ENCODE measurements around the gene SSH2. TPM values are rescaled to one million over a fixed set of nuclear protein-coding genes. Genes with fewer than 3 reads are reported as not detected.

SSH2 gene
- total and polyA plus RNA-seq, 2 donors from 2014 or later, result 19.7 to 62.5 TPM

GRCh38 chr17:29659155-29659554, 270.9 kb downstream of the SSH2 start:
- intact Hi-C loops (cut with DNase I), result no loop called here
- no peak for FAIRE-seq
- Histone ChIP-seq H3K27ac (ENCODE audit: low read depth in 2 of 2, low read length in 2 of 2) (no peak overlapping the region), H3K27me3 (ENCODE audit: control insufficient read depth, insufficient read depth, low read length) (no peaks in the 10 kb centered on the region), H3K4me3 (ENCODE audit: low read length in 3 of 3) (no peak overlapping the region), H3K36me3 (ENCODE audit: control insufficient read depth in 2 of 3, insufficient read depth in 3 of 3, low read length in 3 of 3) (peaks cover 0 to 10% (median 3%) of the 10 kb centered on the region in 3 donors), H3K9ac (ENCODE audit: low read length in 3 of 3) (no peak overlapping the region), H3K4me1 (ENCODE audit: control insufficient read depth in 2 of 3, insufficient read depth in 2 of 3, low read depth in 1 of 3, low read length in 3 of 3) (no peaks in the 10 kb centered on the region), H3K9me3 (ENCODE audit: control insufficient read depth in 2 of 3, insufficient read depth in 1 of 3, low read length in 3 of 3) (no peaks in the 10 kb centered on the region)
- DNase-seq, result no peak
- no peak for TF ChIP-seq CTCF (IDR thresholded peaks at IDR 0.05; ENCODE audit: borderline replicate concordance, extremely low read depth, insufficient read depth)

GRCh38 chr17:29655323-29655722, 274.7 kb downstream of the SSH2 start:
- H3K36me3 ChIP-seq (ENCODE audit: control insufficient read depth in 2 of 3, insufficient read depth in 3 of 3, low read length in 3 of 3), result peaks cover 0 to 10% (median 3%) of the 10 kb centered on the region in 3 donors
- H3K9ac ChIP-seq (ENCODE audit: low read length in 3 of 3), result no peak overlapping the region
- H3K4me1 ChIP-seq (ENCODE audit: control insufficient read depth in 2 of 3, insufficient read depth in 2 of 3, low read depth in 1 of 3, low read length in 3 of 3), result no peaks in the 10 kb centered on the region
- H3K4me3 ChIP-seq (ENCODE audit: low read length in 3 of 3), result no peak overlapping the region
- no peaks in the 10 kb centered on the region for H3K27me3 ChIP-seq (ENCODE audit: control insufficient read depth, insufficient read depth, low read length)
- no peaks in the 10 kb centered on the region for H3K9me3 ChIP-seq (ENCODE audit: control insufficient read depth in 2 of 3, insufficient read depth in 1 of 3, low read length in 3 of 3)
- intact Hi-C loops (cut with DNase I), result no loop called here
- H3K27ac ChIP-seq (ENCODE audit: low read depth in 2 of 2, low read length in 2 of 2), result no peak overlapping the region
- FAIRE-seq, result no peak
- no peak for TF ChIP-seq CTCF (IDR thresholded peaks at IDR 0.05; ENCODE audit: borderline replicate concordance, extremely low read depth, insufficient read depth)
- DNase-seq, result no peak

GRCh38 chr17:29653995-29654714, 275.9 kb downstream of the SSH2 start:
- Histone ChIP-seq H3K36me3 (ENCODE audit: control insufficient read depth in 2 of 3, insufficient read depth in 3 of 3, low read length in 3 of 3) (peaks cover 0 to 10% (median 3%) of the 10 kb centered on the region in 3 donors), H3K9ac (ENCODE audit: low read length in 3 of 3) (no peak overlapping the region), H3K27ac (ENCODE audit: low read depth in 2 of 2, low read length in 2 of 2) (no peak overlapping the region), H3K4me3 (ENCODE audit: low read length in 3 of 3) (no peak overlapping the region), H3K27me3 (ENCODE audit: control insufficient read depth, insufficient read depth, low read length) (no peaks in the 10 kb centered on the region), H3K4me1 (ENCODE audit: control insufficient read depth in 2 of 3, insufficient read depth in 2 of 3, low read depth in 1 of 3, low read length in 3 of 3) (no peaks in the 10 kb centered on the region), H3K9me3 (ENCODE audit: control insufficient read depth in 2 of 3, insufficient read depth in 1 of 3, low read length in 3 of 3) (no peaks in the 10 kb centered on the region)
- no peak for DNase-seq
- FAIRE-seq, result no peak
- intact Hi-C loops (cut with DNase I), result no loop called here
- TF ChIP-seq CTCF (IDR thresholded peaks at IDR 0.05; ENCODE audit: borderline replicate concordance, extremely low read depth, insufficient read depth), result no peak

All from kidney (tissue), 14 donors.